Calu3 (cell line): ENCODE data around the gene DPEP3. TPM values are rescaled to one million over a fixed set of nuclear protein-coding genes. Genes with fewer than 3 reads are reported as not detected.

ENCODE experiments used
- Bru-seq: library from RNA; stranded (reverse); fragments of 400-500 nt; gene quantifications from one replicate; lab custom pipeline; 2021; lab: Mats Ljungman, UMichigan
- BruChase-seq, 2 experiments: library from RNA; stranded (reverse); fragments of 400-500 nt; gene quantifications; one replicate each; lab custom pipeline; 2021; lab: Mats Ljungman, UMichigan
- BruUV-seq: library from RNA; stranded (reverse); fragments of 400-500 nt; replicated peaks from 2 replicates; lab custom pipeline; 2021; lab: Mats Ljungman, UMichigan
- CTCF ChIA-PET: fragments of 300-600 bp; sonication (Branson Sonifier 250); formaldehyde crosslinking; loops from one replicate; lab custom pipeline; 2022; ENCODE audit warnings: antibody characterized with exemption; lab: Charles Lee
- DNase-seq: peaks from one replicate; pipeline ENCODE4 v3.0.0; 2022
- H3K27ac Mint-ChIP-seq: one replicate; pipeline ENCODE4 v1.8.0; 2022; ENCODE audit warnings: mixed read lengths; ENCODE audit not compliant: unreplicated experiment
- H3K27me3 Mint-ChIP-seq: one replicate; pipeline ENCODE4 v1.8.0; 2022; ENCODE audit warnings: mixed read lengths; ENCODE audit not compliant: unreplicated experiment
- H3K36me3 Mint-ChIP-seq: one replicate; pipeline ENCODE4 v1.8.0; 2022; ENCODE audit warnings: mild to moderate bottlenecking, moderate library complexity, mixed read lengths; ENCODE audit not compliant: insufficient read depth, unreplicated experiment
- H3K4me1 Mint-ChIP-seq: one replicate; pipeline ENCODE4 v1.8.0; 2022; ENCODE audit warnings: mild to moderate bottlenecking, low read depth, mixed read lengths; ENCODE audit not compliant: unreplicated experiment
- H3K4me3 Mint-ChIP-seq: one replicate; pipeline ENCODE4 v1.8.0; 2022; ENCODE audit warnings: mild to moderate bottlenecking, low read depth, moderate library complexity, mixed read lengths; ENCODE audit not compliant: unreplicated experiment
- H3K9me3 Mint-ChIP-seq: one replicate; pipeline ENCODE4 v1.8.0; 2022; ENCODE audit warnings: low read depth, mixed read lengths; ENCODE audit not compliant: unreplicated experiment
- CTCF ChIP-seq: fragments of 200-600 bp; IDR thresholded peaks from one replicate; pipeline ENCODE4 v1.8.0; 2022; ENCODE audit warnings: antibody characterized with exemption; ENCODE audit not compliant: unreplicated experiment
- intact Hi-C: fragments of 100-400 bp; cut with micrococcal nuclease; formaldehyde crosslinking; loops from one replicate; pipeline ENCODE4 v1.10.0; 2022; ENCODE audit not compliant: unreplicated experiment
- long read RNA-seq: library from polyadenylated mRNA; stranded (forward); transcript quantifications from one replicate; pipeline ENCODE4 v2.0.0, GENCODE V29; 2022
- total RNA-seq: library from RNA; stranded (reverse); gene quantifications from 2 replicates; pipeline ENCODE4 v1.2.3, GENCODE V29; 2022

Gene DPEP3, protein sequence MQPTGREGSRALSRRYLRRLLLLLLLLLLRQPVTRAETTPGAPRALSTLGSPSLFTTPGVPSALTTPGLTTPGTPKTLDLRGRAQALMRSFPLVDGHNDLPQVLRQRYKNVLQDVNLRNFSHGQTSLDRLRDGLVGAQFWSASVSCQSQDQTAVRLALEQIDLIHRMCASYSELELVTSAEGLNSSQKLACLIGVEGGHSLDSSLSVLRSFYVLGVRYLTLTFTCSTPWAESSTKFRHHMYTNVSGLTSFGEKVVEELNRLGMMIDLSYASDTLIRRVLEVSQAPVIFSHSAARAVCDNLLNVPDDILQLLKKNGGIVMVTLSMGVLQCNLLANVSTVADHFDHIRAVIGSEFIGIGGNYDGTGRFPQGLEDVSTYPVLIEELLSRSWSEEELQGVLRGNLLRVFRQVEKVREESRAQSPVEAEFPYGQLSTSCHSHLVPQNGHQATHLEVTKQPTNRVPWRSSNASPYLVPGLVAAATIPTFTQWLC
- total RNA-seq (not detected in 2 replicates), Bru-seq, nascent RNA (not detected), BruChase-seq, experiment 1, labeled RNA remaining after a 6-hour chase (percentile 15 among the genes with signal in this experiment), BruChase-seq, experiment 2, labeled RNA remaining after a 2-hour chase (not detected)
- long read RNA-seq: 0 reads

GRCh38 chr16:67979955-67980678 is at the start of gene DPEP3:
TSS of gene DPEP3 (minus strand) at chr16:67980499. CDS start at chr16:67980380, 119 bp downstream.
- Mint-ChIP-seq H3K36me3 (no peaks in the 10 kb centered on the region), H3K4me3 (no peak within 1 kb of the TSS), H3K27ac (no peak within 1 kb of the TSS), H3K9me3 (no peaks in the 10 kb centered on the region), H3K27me3 (peaks cover 39% of the 10 kb centered on the region), H3K4me1 (peaks cover 6% of the 10 kb centered on the region)
- no peak for DNase-seq
- no peak for TF ChIP-seq CTCF
- intact Hi-C loops: no loop called here
- no TSS peak for BruUV-seq
- CTCF ChIA-PET: no interaction called here

- Mint-ChIP-seq H3K36me3 (peaks cover 19% of the 10 kb centered on the region), H3K9me3 (no peaks in the 10 kb centered on the region), H3K4me1 (peaks cover 19% of the 10 kb centered on the region), H3K27me3 (no peaks in the 10 kb centered on the region), H3K4me3 (no peak overlapping the region), H3K27ac (no peak overlapping the region)
- DNase-seq: no peak
- CTCF ChIA-PET: interaction anchor here (0.7 kb wide), 1 partner anchor 19 kb away, joined by 5 read pairs; no protein-coding TSS in a partner anchor
- intact Hi-C loops: no loop called here
- BruUV-seq: no TSS peak
- TF ChIP-seq CTCF: no peak
Observed at GRCh38 chr16:68028996-68029395, 48.7 kb upstream of the DPEP3 start.

DNA sequence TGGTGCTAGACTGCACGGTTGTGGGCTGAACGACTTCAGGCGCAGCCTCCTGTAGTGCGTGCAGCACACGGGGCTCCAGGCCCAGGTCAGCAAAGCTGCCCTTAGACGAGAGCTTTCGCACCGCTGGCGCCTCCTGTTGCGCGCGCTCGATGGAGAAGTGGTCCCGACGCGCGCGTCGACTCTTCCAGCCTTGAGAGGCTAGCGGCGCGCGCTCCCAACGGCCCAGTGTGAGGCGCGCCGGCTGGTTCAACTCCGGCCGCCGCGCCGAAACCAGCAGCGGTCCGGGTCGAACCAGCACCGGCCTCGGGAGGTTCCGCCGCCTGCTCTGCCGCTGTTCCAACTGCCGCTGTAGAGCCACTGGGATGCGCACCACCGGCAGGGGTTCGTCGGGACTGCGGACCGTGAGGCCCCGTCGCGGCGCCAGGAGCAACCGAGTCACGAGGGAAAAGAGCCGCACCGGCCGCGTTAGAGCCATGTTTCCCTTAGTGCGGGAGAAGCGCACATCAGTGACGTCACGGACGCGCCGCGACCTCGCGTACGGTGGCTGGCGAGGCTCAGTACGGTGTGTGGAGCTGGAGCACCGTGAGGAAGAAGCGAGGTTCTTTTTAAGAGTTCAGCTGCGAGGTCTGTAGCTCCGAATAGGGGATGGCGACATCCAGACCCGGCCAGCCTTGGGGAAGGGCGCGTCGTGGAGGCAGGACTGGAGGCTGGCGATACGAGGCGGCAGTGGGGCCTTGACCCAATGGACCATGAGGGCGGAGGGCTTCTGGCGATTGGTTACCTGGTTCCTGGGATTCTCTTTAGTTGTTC is 42.6 kb upstream of the DPEP3 start, which contains the start of the genes DDX28 and DUS2:
Gene DDX28, minus strand, starts transcription at position 505 of the 810 bp plus-strand sequence. Its CDS starts 30 bp downstream, at position 475.
Gene DUS2, plus strand, starts transcription at position 557 of the 810 bp plus-strand sequence. CDS start 14,740 bp downstream, outside the sequence.
- TSS peak; percentile 81 for BruUV-seq
- Mint-ChIP-seq H3K27me3 (no peaks in the 10 kb centered on the region), H3K4me3 (peak within 1 kb of the TSS; percentile 83), H3K4me1 (peaks cover 13% of the 10 kb centered on the region), H3K36me3 (peaks cover 49% of the 10 kb centered on the region), H3K9me3 (no peaks in the 10 kb centered on the region), H3K27ac (peak within 1 kb of the TSS; percentile 90)
- intact Hi-C loops: no loop called here
- no peak for TF ChIP-seq CTCF
- peak; percentile 95 for DNase-seq
- CTCF ChIA-PET: interaction anchor here (0.6 to 1.2 kb wide), 5 partner anchors 17 to 156 kb away, joined by 3 to 7 read pairs (median 3); no protein-coding TSS in a partner anchor
